ENCODE results near the gene TENM3. TPM values are rescaled to one million over a fixed set of nuclear protein-coding genes. Genes with fewer than 3 reads are reported as not detected.

The TENM3 gene
- total RNA-seq, 1 experiment from 2014 or later, result 108 TPM

GRCh38 chr4:182288534-182288933 lies 45.3 kb downstream of the TENM3 start:
- no peak for DNase-seq (ENCODE audit: low spot score)

DNA sequence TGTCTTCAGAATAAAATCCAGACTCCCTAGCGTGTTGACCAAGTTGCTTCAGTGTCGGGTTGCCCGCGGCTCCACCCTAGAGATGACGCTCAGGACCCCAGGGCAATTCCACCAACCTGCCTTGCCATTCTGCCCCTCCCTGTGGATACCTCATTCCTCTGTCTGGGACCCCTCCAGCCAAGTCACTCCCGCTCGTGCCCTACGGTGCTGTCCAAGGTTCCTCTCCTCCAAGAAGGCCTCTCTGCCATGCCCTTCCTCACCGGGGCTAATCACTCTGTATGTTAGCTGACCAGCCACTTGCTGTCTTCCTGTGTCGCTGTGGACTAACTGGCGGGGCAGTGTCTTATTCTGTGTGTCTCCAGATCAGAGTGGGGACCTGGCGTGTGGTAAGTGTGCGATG lies 46.6 kb downstream of the TENM3 start:
- no peak for DNase-seq (ENCODE audit: low spot score)

DNA sequence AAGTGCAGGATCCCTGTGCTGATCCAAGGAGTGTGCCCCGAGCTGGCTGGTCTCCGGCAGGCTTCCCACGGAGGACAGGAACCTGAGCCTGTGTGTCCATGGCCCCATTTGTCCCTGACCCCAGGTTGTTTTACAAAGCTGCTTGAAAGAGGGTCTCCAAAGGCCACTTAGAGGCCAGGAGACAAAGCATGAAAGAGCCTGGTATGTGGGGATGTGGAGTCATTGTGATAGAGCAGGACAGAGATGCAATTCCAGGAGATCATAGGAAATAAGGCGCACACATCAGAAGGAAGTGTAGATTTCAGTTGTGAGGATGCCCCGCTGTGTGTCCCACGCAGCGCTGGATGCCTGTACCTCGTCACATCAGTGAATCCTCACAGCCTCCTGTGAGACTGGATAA lies 48.0 kb downstream of the TENM3 start:
- DNase-seq (ENCODE audit: low spot score), result no peak

DNA sequence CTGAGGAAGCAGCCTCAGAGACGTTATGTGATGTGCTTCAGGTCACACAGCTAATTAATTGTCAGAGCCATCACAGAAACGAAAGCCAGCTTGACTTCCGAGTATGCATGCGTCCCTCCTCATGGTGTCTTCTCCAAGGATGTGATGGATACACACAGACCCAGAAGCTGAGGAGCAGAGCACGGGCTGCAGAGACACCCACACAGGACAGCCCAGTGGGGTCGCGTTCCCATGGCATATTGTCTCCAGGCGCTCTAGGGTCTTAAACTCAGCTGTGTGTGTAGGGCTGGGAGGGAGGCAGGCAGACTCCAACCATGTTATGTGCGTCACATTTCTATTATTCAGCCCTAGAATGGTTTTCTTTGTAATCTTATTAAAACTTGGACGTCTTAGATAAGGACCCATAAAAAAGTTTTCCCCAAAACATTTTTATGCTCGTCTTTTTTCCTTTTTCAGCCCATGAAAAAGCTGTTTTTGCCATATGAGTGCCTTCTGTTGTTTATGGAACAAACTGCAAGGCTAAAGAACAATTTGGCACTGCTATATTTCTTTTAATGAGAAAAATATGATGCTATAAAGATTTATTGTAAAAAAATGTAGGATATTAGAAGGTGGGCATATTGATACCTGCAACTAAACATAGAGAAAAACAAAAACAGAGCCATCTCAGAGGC lies 48.5 kb downstream of the TENM3 start:
- DNase-seq (ENCODE audit: low spot score), result no peak

DNA sequence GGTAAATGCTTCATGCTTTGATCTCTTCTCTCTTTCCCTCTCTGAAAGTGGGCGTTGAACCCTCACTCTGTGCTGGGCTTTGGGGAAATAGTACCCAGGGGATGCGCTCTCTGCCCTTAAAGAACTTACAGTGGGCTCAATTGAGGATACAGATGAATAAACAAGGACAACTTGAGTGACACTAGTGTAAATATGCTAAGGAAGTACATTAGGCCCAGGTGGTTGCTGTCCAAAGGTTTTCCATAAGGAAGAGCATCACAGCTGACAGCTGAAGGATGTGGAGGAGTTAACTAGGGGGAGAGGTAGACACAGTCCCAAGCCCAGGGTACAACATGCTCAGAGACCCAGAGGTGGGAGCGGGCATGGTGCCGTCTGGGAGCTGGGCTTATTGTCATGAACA lies 49.4 kb downstream of the TENM3 start:
- DNase-seq (ENCODE audit: low spot score), result no peak

- no peak for DNase-seq (ENCODE audit: low spot score)
These were observed 50.6 kb downstream of the TENM3 start for GRCh38 chr4:182293691-182294255.

- no peak for DNase-seq (ENCODE audit: low spot score)
These were observed 51.2 kb downstream of the TENM3 start for GRCh38 chr4:182294451-182294850.

GRCh38 chr4:182297659-182298058 lies 54.5 kb downstream of the TENM3 start:
- DNase-seq (ENCODE audit: low spot score), result no peak

DNA sequence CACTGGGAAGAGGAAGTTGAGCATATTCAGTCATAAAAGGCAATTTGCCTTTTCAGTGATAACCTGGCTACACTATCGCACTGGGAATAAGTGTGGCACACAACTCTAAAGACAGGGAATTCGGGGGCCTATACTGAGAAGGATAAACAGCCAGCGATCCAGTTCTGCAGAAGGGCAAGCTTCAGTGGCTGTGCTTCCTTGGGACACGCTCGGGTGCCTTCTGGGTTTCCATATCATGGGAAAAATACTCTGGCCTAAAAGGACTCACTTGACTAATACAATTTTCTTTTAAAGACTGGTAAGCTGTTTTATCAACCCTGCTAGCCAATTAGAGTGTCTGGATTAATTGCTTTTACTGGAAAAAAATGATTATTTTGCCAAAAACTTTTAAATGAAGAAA lies 58.5 kb downstream of the TENM3 start:
- DNase-seq (ENCODE audit: low spot score), result no peak

DNA sequence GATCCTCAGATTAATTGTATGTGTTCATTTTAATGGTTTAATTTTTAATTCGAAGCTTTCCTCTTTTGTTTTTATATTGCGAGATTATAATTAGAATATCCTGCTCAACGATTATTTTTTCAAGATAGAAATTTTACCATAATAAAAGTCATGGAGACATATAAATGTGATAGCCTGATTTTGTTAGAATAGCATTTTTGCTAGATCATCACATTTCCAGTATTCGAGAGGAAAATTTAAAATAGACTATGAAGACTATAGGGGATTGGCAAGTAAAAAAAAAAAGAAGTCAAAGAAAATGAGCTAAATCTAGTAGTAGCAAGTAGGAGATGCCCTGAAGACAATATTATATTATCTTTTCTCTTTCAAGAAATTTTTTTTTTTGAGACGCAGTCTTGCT lies 60.6 kb downstream of the TENM3 start:
- no peak for DNase-seq (ENCODE audit: low spot score)

DNA sequence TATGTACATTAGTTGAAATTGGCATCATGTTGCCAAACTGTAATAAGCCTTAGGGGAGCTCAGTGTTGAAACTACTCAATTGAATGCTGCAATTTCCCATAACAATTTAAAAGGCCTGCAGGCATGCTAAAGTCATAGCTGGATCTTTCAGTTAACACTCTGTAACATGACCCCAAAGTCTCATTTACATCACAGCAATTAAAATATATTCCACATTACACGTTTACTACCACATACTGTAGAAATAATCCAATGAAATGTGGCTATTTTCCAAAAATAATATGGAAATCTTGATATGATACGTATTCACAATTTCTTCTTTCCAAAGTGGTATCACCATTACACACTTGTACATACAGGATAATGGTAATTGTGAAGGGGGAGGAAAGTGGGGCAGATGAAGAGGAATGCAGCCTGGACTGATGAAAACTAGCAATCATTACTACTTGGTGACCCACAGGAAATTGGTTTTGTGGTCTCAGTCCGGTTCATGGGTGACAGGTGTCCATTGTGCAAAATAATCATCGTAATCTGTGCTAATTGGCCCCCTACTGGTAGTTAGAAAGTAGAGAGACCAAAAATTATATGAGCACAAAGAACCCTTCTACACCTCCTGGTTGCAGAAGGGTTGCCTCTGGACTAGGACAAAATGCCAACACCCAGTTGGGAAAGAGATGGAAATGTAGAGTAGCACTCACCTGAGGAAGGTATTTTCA lies 63.7 kb downstream of the TENM3 start:
- peak; percentile 24 for DNase-seq (ENCODE audit: low spot score)

GRCh38 chr4:182307746-182308145 lies 64.5 kb downstream of the TENM3 start:
- peak; percentile 96 for DNase-seq (ENCODE audit: low spot score)

GRCh38 chr4:182309877-182310276 lies 66.7 kb downstream of the TENM3 start:
- no peak for DNase-seq (ENCODE audit: low spot score)

DNA sequence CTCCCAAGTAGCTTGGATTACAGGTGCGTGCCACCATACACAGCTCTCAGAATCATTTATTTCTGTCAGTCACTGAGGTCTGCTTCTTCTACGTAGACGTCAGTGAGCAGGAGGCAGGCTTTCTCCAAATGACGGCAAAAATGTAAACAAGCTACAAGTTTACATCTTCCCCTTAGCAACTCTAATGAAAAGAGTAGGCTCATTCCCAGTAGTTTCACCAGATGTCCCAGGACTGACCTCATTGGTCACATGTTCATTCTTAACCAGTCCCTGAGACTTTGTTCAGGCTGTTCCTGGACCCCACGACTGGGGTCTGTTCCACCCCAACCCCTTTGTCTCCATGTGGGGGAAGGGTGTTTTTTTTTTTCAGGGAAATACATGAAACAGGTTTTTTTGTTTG lies 67.1 kb downstream of the TENM3 start:
- peak; percentile 71 for DNase-seq (ENCODE audit: low spot score)

DNA sequence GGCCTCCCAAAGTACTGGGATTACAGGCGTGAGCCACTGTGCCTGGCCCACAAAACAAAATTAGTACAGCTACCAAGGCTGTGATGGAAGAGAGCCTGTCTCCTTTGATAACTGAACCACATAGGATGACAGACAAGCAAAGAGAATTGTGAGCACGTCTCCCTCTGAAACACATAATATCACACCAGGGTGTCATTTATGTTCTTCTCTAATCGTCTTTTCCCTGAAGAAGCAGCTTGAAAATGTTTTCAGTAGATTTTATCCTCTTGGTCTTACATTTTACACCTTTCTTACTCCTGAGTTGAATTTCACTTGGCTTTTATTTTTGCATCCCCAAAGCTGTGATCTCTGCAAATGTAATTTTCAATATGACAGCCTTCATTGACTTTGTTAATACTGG lies 67.8 kb downstream of the TENM3 start:
- no peak for DNase-seq (ENCODE audit: low spot score)

- no peak for DNase-seq (ENCODE audit: low spot score)
These were observed 71.3 kb downstream of the TENM3 start for GRCh38 chr4:182314537-182314936.

DNA sequence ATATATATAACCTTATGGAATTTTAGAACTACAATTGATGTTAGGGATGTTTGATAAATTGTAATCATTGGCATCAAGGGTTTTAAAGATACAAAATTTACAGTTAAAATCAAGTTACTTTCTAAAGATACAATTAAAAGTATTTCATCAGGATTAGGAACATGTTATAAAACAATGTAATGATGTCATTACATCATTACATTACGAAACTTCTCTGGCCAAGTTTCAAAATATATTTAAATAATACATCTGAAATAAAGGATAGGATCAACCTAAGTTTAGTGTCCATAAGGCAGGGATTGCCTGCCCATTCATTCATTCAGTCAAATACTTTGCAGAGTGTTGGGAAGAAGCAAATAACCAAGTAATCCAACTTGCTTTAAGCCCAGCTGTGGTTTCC lies 75.1 kb downstream of the TENM3 start:
- DNase-seq (ENCODE audit: low spot score), result no peak

DNA sequence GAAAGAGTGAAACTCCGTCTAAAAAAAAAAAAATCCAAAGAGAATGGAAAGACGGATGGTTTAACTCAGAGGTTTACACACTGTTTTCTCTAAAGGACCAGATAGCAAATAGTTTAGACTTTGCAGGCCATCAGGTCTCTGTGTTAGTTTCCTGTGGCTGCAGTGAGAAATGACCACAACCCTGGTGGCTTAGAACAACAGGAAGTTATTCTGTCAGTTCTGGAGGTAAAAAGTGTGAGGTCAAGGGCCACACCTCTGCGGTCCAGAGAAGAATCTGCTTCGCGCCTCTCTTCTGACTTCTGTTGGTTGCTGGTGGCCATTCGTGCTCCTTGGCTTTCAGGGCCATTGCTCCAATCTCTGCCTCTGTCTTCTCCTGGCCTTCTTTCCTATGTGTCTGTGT lies 76.9 kb downstream of the TENM3 start:
- DNase-seq (ENCODE audit: low spot score), result no peak

DNA sequence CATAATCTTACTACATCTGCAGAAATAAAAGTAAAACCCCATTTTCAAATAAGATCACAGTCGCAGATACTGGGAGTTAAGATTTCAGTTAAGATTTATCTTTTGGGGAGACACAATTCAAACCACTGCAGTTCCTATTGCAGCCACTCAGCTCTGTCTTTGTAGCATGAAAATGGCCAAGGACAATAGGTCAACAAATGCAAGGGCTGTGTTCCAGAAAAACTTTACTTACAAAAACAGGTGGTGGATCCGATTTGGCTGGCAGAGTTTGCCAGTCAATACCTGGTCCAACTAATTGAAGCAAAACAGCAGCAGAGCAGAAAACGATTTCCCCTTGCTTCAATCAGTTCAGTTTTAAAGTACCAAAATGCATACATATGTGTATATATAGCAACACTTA lies 77.4 kb downstream of the TENM3 start:
- no peak for DNase-seq (ENCODE audit: low spot score)

DNA sequence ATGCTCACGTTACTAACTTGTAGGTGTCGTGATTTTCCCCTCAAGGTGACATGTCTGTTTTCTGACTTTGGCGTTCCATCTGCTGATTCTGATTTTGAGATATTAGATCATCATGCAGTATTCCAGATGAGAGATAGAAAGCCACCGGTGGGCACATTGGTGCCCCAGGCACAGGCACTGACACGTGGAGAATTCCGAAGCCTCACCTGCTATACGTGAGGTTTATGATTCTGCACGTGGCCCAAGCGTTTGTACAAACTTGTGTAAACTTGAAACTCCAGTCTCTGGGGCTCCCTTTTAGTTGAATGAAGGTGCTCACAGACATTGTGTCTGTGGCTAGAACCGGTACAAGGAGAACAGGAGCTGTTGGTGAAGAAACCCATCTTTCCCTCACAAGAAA lies 81.1 kb downstream of the TENM3 start:
- no peak for DNase-seq (ENCODE audit: low spot score)

DNA sequence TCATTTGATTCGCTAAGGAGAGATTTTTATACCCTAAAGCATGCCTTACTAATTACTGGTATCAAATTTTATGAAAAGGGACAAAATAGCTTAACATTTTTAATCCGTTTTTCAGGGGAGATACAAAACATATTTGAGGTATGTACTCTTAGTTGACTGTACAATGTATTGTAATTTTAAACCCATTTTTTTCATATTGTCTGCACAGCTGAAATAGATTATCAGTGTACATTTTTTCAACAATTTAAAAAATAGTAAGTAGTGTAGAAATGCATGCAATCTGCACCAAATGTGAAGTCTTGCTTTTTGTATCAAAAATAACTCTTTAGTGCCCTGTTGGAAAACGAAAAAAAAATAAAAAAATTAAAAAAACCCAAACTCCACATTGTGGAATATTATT lies 82.2 kb downstream of the TENM3 start:
- no peak for DNase-seq (ENCODE audit: low spot score)

DNA sequence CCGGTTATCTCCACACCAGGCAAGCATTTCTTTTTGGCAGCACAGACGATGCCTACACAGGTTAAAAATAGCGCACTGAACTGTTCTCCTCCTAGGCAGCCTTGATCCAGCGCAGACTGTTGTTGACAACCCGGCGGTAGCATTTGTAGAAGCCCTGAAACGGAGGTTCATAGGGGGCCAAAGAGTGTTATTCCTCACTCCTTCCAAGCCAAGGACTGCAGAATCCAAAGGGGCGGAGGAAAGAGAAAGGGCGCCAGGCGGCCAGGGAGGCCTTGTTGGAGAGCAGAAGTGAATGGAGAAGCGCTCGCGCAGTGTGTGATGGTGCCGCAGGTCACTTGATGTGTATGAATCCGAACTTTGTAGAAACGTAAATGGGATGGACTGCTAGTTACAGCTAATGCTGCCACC lies 82.7 kb downstream of the TENM3 start:
- DNase-seq (ENCODE audit: low spot score), result no peak

DNA sequence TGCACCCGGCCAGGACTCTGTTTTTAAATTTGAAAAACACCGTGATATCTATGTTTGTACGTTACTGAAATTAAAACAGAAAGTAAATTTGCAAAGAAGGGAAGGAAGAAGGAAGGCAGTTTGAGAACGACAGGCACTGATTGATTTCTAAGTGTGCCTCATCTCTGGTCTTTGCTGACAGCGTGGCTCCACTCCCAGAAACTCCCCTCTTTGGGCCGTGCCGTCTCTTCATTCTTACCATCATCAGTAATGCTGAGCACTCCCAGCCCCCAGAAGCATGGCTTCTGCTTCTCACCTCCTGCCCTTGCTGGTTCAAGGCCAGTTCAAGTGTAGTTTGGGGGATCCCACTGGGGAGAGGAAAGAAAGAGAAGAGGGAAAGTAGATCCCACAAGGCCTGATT lies 85.3 kb downstream of the TENM3 start:
- DNase-seq (ENCODE audit: low spot score), result no peak
